Panc1 (cell line): ENCODE measurements around the gene RIPK1.

Source experiments
- CTCF ChIP-seq: fragments of 450-650 bp; IDR thresholded peaks from 2 replicates; pipeline ENCODE4 v1.5.1; 2017; ENCODE audit warnings: mild to moderate bottlenecking
- REST ChIP-seq, 2 experiments: IDR thresholded peaks; 2 replicates each; pipeline ENCODE4 v1.6.1; 2011 to 2012; ENCODE audit warnings: low read depth in 2 of 2, control low read depth in 1 of 2, low read length in 1 of 2, mild to moderate bottlenecking in 1 of 2, moderate library complexity in 1 of 2; ENCODE audit not compliant: insufficient read depth in 1 of 2

- TF ChIP-seq CTCF (no peak), REST (IDR thresholded peaks at IDR 0.05; ENCODE audit: insufficient read depth in 1 of 2, low read depth in 2 of 2, low read length in 1 of 2) (no peak)
These were observed 11.1 kb upstream of the RIPK1 start for GRCh38 chr6:3057063-3057770.
